HG02840 (cell line): ENCODE results near the gene CEP83.
"Not testable (repeated sequence)": the region's sequence is repeated elsewhere in the genome, so short reads cannot be mapped to it uniquely, and the experiment has no call there.

Experiments used
- ATAC-seq: cut with Tn5 transposase; IDR thresholded peaks from one replicate; pipeline ENCODE4 v1.9.1; 2021; ENCODE audit warnings: mild to moderate bottlenecking, moderate library complexity, moderate number of reproducible peaks; ENCODE audit not compliant: unreplicated experiment, low FRiP score

Gene CEP83

DNA sequence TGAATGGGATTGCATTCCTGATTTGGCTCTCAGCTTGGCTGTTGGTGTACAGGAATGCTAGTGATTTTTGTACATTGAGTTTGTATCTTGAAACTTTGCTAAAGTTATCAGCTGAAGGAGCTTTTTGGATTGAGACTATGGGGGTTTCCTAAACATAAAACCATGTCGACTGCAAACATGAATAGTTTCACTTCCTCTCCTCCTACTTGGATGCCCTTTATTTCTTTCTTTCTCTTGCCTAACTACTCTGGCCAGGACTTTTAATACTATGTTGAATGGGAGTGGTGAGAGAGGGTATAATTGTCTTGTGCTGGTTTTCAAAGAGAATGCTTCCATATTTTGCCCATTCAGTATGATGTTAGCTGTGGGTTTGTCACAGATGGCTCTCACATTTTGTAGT is 141.5 kb downstream of the CEP83 start:
- ATAC-seq = no peak

DNA sequence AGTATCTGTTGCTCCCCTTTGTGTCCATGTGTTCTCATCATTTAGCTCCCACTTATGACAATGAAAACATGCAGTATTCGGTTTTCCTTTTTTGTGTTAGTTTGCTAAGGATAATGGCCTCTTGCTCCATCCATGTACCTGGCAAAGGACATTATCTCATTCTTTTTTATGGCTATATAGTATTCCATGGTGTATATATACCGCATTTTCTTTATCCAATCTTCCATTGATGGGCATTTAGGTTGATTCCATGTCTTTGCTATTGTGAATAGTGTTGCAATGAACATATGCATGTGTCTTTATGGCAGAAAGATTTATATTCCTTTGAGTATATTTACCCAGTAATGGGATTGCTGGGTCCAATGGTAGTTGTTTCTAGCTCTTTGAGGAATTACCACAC is 143.1 kb downstream of the CEP83 start:
- ATAC-seq = not testable (repeated sequence)

DNA sequence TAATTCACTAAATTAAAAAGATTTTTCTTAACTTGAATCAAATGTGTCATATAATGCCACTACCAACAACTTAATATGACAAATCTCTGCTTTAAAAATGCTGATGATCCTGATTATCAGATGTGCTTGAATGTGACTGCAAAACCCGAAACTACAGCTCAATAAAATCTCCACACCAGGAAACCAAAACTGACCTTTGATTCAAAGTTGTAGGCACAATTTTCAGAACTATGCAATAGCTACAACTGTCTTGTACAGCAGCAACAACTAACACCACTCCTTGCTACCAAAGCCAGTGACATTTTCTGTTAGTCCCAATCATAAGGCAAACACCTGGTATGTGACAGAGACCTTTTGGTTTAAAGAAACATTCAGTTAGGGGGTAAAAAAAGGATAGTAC is 147.3 kb downstream of the CEP83 start:
- ATAC-seq = no peak

DNA sequence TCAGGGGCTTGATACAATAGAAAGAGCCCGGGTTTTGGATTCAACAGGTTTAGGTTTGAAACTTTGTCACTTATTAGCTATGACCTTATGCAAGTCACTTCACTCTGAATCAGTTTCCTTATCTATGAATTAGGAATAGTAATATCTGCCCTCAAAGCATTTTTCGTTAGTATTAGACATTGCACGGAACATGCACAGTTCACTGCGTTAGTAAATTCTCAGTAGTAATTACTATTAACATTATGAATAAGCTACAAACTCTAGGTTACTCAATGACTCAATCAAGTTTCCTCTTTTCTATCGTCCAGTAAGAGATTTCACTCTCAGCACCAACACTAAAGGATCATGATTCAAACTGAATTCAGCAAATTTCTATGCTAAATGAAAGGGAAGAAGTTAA is 150.3 kb downstream of the CEP83 start:
- ATAC-seq = peak; percentile 72

DNA sequence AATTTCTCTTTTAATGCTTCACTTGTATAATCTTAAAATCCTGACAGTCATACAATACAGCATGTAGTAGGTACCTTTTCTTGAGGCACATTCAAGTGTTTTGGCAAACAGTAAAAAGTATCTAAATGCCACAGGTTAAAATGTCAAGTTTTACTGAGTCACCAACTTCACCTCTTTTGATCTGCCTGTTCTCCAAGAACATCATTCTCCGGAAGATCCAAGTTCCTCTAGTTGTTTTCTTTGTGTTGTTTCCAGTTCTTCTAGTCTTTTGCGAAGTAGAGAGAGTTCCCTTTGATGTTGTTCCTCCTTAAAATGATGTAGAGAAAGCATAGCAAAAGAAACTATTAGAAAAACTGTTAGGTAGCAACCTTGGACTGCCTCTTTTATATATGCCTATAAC is 151.1 kb downstream of the CEP83 start:
- no peak for ATAC-seq

DNA sequence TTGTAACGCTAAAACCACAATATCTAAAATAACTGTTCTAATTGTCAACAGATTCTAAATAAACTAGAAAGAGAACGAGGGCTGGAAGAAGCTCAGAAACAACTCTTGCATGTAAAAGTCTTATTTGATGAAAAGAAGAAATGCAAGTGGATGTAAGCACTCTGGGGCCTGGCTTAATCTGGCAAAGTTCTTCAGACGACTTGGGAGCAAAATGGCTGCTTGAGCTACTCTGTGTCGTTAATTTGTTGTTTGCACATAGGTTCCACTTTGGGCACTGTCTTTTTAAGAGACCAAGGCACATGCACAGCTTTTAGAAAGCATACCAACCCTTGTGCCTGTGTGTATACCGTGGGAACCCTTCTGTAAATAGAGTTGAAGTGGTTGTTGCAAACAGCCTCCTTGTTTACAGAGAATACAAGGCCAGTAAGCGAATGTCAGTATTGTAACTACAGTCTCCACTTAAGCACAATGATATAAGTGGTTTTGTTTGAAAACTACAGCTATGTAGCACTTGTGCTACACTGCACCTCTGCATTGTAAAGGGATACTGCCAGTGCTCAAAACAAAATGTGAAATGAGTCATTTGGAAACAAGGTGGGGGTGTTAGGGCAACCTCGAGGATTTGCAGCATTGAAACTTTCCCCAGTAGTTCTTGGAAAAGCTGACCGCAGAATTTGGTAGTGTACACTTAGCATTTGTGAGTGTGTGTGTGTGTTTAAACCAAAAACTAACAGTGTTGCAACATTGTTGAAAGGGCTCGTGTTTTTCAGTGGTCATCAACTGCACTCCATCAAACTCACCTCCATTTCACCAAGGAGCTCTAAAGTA is 154.3 kb downstream of the CEP83 start:
- no peak for ATAC-seq

DNA sequence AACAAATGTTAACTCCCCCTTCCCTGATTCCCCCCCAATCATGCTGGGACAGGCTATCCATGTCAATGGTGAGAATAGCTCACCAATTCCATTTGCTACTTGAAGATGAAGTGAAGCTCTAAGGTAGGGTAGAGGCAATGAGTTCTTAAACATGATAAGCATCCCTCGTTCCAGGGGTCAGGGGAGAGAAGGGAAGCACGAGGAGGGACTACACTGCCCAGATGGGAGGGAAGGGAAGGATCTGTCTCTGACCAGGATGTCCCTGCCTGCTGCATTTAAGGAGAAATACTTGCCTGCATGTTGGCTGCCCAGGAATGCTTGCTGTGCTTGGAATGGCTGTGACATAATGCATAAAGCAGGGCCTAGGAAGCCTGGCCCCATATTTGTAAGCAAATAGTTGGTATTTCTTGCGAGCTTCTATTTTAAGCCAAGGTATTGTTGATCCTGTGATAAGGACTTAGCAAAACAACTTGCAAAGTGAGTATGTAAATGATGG is 155.1 kb downstream of the CEP83 start:
- ATAC-seq = no peak

DNA sequence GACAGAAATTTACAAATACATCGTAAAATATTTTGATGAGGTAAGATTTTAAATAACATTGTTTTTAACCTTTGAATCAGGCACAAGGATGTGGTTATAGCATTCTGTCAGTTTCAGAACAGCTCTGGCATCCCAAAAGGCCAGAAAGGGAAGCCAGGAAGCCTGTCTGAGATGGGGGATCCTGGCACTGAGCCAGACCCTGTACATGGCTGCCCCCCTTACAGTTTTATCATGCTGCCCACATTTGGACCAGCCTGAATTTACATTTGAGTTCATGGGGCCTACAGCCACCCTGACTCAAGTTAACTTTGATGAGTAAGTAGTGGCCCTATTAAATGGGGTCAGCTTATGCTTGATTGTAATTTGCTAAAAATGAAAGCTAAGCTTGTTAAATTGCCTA is 155.7 kb downstream of the CEP83 start:
- ATAC-seq = no peak

DNA sequence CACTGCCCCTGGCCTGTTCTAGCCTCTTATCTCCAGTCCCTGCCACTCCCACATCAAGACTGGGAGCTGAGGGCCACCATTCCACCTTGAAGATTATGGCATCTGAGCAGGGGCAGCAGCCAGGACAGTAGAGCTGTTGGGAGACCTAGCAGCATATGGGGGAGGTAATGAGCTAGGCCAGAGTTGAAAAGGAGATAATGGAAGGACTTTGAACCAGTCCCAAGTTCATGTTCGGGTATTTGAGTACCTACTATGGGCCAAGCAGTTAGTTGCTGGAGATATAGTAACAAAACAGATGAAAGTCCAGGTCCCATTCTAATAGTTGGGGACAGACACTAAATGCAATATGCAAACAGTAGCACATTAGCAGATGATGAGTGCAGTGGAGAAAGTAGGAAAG is 159.8 kb downstream of the CEP83 start:
- no peak for ATAC-seq

DNA sequence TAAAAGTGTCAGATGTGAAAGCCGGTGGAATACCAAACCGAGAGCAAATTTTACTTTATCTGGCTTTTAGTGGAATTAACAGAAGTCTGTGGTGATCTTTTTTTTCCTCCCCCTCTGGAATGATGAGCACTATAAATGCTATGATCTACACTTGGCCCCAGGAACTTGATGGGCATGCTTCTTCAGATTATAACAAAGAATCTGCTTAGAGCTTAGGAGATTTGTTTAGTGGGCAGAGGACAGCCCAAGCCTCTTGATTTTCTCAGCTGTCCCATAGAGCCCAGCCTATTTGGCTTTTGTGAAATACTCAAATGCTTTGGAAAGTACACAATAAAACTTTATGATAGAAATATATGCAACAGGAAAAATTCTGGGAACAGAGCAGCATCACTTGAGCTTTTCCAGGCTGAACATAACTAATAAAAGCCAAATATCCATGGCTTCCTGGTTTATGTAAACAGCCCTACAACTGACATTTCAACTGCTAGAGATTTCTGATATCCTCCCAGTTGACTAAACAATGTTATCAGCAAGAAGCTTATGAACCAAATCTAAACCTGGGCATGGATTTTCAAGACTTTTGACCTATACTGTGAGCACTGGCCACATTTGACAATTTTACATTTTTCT is 161.7 kb downstream of the CEP83 start:
- no peak for ATAC-seq

DNA sequence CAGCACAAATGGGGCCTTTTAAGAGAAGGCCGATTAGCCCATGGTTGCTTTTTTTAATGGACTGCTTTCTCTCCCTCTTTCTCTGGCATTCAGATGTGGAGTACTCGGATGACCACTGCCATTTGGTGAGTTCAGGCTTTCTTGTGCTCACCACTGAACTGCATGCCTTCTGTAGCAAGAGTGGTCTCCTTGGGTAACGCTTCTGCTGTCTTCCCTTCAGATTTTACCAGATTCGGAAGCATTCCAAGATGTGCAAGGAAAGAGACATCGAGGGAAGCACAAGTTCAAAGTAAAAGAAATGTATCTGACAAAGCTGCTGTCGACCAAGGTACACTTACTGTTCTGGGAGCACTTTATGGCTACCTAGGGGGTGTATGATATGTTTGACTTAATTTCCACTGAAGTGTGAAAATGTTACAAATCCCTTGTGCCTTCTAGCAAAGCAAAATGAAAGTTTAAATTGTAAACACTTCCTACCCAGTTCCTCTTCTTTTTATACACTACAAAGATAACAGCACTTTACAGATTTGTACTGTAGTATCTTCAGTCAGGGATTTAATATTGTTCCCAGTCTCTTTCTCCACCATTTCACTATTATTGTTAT is 162.5 kb downstream of the CEP83 start:
- ATAC-seq = no peak

DNA sequence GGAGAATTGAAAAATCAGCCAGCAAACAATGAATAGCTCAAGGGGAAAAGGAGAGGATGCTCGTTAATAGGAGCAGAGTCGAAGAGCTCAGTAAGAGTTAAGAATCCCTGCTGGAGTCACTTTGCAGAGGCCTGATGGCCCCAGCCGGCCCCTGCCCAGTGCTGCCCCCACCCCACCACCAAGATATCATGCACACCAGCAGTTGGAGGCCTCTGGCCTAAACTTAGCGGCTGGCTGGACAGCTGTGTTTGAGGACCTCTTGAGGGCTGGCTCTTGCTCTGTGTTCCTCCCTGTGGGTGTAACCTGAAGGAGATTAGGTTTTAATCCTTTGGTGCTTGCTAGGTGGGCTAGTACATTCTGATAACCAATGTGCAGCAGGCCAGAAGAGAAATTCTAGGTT is 169.3 kb downstream of the CEP83 start:
- no peak for ATAC-seq

DNA sequence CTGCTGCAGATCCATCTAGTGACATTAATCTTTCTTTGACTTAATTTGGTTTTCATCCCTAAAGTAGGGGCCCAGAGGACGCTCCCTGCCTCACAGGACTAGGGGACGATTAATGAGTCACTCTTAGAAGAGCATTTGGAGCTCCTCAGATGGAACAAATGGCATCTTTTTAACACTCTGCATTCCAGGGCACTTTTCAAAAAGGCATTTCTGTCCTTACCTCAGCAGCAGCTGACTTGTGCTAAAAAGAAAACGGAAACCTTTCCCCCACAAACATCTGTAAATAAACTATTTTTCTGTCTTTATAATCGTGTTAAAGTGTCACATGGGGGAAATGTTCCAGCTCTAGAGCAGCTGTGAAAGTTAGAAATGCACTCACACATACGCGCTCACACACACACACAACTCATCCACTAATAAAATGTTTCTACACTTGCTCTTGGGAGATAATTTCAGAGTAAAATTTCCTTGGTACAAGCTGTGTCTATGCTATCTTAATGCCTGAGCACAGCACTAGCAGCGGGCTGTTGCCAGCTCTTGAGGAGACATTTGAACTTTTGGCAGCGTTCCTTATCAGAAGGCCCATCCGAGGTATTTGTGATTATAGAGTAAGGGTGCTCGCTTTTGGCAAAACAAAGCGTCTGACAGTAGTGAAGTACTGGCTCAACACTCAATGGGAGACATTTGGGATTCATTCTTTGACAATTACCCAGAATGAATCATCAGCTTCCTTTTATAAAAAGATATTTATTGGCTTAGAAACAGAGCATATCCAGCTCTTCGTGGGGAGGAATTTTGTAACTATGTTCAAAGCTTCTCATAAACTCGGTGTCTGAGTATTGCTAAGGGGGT is 170.0 kb downstream of the CEP83 start:
- ATAC-seq = no peak

DNA sequence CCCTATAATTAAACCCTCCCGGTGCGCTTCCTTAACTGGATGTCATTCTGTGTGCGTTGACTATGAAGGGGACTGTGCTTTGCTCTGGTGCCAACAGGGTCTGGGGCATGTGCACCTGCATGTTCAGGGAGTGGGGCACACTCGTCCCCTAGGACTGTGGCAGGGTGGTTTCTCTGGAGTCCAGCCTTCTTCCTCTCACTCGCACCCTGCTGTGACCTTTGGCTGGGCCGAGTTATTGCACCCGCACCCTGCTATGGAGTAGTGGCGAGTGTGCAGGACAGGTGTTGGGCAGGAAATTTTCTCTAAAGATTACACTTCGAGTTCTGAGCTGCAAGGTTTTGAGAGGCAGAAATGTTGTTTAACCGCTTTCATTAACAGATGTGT is 172.4 kb downstream of the CEP83 start:
- no peak for ATAC-seq

DNA sequence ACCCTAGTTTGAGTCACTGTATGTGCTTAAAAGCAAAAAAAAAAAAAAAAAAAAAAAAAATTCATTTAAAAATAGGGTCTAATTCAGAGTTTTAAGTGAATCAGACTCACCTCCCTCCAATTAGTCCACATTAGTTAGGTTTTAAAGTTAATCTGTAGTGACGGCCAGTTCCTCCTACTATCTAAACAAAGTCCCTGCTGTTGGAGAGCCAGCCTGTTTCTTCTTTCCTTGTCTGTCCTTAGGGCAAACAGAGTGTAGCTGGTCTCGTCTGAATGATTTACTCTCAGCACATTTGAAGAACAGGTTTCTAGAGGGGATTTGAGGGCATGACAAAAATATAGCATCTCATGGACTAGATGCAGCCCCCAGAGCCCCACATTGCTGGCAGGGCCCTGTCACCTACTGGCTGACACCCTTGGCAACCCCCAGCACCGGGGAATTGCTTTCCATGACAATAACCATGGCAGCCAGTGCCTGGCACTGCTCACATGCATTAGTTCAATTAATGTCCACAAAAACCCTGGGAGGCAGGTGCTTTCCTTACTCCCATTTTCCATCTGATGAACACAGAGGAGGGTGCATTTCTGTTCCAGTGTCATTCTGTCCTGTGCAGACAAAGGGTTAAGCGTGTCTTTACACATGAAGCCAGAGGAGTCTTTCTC is 173.0 kb downstream of the CEP83 start:
- no peak for ATAC-seq

DNA sequence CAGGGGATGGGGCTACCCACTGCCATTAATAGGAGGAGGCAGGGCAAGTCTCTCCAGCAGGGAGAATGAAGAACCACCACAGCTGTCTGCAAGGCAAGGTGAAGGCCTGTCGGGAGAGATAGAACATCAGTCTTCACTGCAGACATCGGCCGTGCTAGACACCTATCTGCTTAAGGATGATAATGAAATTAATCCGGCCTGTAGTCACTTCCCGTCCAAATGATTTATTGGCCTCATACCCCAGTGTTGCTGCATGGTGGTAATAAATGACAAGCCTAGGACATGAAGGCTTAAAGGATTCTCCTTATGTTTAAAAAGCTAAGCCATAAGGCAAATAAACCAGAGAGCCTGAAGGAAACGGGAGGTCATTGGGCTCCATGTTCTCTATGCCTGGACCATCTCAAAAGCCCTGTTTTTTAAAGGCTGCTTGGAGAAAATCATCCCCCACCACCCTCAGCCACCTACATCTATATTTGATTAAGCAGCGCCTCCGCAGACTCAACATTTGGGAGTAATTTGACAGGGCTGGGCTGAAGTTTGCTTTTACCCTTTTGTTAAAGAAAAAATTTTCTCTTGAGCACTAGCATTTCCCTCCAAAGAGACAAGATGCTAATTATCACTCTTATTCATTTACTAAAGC is 173.6 kb downstream of the CEP83 start:
- ATAC-seq = no peak

DNA sequence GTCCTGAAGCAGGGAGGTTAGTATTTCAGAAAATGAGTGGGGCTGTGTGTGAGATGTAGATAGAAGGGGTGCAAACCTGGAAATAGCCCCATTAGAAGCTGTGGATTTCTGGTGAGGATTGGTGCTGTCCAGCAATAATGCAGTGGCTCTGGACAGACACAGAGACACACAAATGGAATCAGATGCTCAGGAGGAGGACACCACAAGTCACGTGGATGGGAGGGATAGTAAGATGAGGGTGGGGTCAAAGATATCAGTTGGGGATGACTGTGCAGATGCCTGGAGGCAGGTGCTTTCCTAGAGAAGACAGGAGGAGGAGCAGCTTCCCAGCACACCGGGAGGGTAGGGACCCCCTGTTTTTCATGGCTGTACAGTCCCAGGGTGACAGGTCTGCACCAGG is 174.8 kb downstream of the CEP83 start:
- ATAC-seq = no peak

DNA sequence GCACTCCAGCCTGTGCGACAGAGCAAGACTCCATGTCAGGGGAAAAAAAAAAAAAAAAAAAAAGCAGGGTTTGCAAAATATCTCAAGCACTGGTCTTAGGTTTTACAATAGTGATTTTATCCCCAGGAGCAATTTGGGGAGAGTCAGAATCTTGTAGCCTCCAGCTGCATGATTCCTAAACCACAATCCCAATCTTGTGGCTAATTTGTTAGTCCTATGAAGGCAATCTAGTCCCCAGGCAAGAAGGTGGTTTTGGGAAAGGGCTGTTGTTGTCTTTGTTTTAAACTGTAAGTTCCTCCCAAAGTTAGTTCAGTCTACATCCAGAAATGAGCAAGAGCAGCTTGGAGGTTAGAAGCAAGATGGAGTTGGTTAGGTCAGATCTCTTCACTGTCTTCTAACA is 175.6 kb downstream of the CEP83 start:
- ATAC-seq = no peak

DNA sequence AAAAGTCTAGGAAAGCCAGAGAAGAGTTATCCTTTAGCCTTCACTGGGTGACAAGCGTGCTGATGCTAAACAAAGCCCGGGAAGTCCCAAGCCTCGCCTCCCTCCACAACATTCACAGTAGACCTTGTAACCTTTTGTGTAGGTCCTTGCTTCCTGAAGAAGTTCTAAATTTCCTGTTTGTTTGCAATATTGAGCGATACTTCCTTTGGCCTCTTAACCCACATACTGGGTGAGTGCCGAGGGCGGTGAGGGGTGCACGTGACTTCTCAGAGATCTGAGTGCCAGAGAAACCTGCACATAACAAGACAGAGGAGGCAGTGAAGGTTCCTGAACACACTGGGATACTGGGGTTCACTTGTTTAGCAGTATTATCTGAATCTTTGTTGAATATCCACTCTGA is 177.0 kb downstream of the CEP83 start:
- ATAC-seq = no peak

DNA sequence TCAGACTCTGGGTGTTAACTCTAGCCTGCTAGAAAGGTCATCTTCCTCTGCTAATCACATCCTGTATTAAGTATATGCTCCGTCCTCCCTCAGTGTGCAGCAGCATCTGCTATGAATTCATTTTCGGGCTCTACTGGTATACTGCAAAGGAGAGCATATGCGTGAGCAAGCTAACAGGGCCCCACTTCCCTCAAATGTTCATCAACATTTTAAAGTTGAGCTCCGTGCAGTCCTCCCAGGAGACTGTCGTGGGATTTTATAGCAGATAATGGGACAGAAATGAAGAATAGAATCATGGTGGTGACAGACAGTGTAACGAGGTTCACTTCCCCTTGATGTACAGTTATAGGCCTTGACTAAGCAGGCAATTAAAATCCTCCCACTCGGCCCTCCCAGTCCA is 179.6 kb downstream of the CEP83 start:
- ATAC-seq = no peak
